Measurements from ENCODE around the gene LRRC57. TPM values are rescaled to one million over a fixed set of nuclear protein-coding genes. Genes with fewer than 3 reads are reported as not detected.
A peak's percentile ranks its signal among the peaks of the same experiment; 100 is the strongest.

The LRRC57 gene
- 5.8 and 6.1 TPM in 2 replicates for total RNA-seq (2014; rRNA removed; shearing (Covaris generic); ENCODE audit: low replicate concordance)

GRCh38 chr15:42548249-42549031, at the start of gene LRRC57, which contains the start of gene HAUS2:
Gene LRRC57 (minus strand): TSS chr15:42548793. CDS start chr15:42548434, 359 bp downstream.
Gene HAUS2 (plus strand): TSS chr15:42548838. CDS start chr15:42548873, 35 bp downstream.
- peaks cover 14% of the 10 kb centered on the region for H3K36me3 ChIP-seq
- peak; percentile 86 for DNase-seq
- no peaks in the 10 kb centered on the region for H3K27me3 ChIP-seq
- peak within 1 kb of the TSS; percentile 85 for H3K4me3 ChIP-seq
- H3K9me3 ChIP-seq = no peaks in the 10 kb centered on the region

DNA sequence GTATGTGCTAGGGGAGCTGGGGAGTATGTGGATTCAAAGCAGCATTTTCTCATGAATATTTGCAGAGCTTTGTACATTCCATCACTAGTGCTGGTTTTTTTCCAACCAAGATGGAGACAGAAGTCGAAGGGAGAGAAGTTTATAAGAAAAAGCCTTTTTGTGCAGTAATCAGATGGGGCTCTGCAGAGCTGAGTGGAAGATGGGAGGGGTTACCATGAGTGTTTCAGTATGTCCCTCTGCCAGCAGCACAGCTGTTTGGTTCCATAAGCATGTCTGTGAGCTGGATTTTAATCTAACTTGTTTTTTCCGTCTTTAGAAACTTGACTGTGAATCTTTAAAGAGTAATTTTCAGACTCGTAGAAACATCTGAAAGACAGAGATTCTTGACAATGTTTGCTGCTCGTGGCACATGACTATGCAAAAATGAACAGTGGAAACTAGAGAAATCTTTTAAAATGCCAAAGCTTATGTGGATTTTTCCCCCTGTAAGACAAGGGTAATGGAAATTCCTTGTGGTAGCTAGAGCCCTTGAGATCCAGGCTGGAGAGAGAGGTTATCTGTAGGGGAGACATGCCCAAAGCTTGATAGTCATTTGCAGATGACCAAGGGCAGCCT, 47.1 kb upstream of the LRRC57 start:
- Histone ChIP-seq H3K27me3 (no peaks in the 10 kb centered on the region), H3K9me3 (no peaks in the 10 kb centered on the region), H3K36me3 (no peaks in the 10 kb centered on the region), H3K4me3 (no peak overlapping the region)
- DNase-seq = no peak

- Histone ChIP-seq H3K27me3 (no peaks in the 10 kb centered on the region), H3K36me3 (no peaks in the 10 kb centered on the region), H3K9me3 (no peaks in the 10 kb centered on the region), H3K4me3 (no peak overlapping the region)
- no peak for DNase-seq
Measured at GRCh38 chr15:42594095-42594494, 45.5 kb upstream of the LRRC57 start.

GRCh38 chr15:42593143-42593542, 44.5 kb upstream of the LRRC57 start:
- no peaks in the 10 kb centered on the region for H3K9me3 ChIP-seq
- H3K4me3 ChIP-seq = no peak overlapping the region
- DNase-seq = no peak
- H3K27me3 ChIP-seq = no peaks in the 10 kb centered on the region
- no peaks in the 10 kb centered on the region for H3K36me3 ChIP-seq

DNA sequence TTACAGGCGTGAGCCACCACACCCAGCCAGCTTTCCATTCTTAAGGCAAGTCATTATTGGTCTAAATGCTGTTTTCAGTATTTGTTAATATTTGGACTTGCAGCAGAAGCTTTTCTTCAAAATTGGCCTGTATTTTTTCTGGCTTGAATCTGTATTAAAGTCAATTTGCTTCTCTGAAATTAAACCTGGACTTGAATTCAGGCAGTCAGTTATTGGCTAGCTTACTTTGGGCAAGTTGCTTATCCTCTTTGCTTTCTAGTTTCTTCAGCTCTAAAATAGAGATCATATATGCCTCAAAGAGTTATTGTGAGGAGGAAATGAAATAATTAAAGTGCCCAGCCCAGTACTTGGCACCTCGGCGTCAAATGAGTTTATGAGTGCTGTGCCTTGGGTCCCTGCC, 44.1 kb upstream of the LRRC57 start:
- DNase-seq = no peak
- Histone ChIP-seq H3K9me3 (no peaks in the 10 kb centered on the region), H3K27me3 (no peaks in the 10 kb centered on the region), H3K4me3 (no peak overlapping the region), H3K36me3 (no peaks in the 10 kb centered on the region)

- no peak for DNase-seq
- Histone ChIP-seq H3K36me3 (no peaks in the 10 kb centered on the region), H3K4me3 (no peak overlapping the region), H3K27me3 (no peaks in the 10 kb centered on the region), H3K9me3 (no peaks in the 10 kb centered on the region)
Measured at GRCh38 chr15:42591238-42591934, 42.8 kb upstream of the LRRC57 start.

- DNase-seq = no peak
- Histone ChIP-seq H3K27me3 (no peaks in the 10 kb centered on the region), H3K4me3 (no peak overlapping the region), H3K9me3 (no peaks in the 10 kb centered on the region), H3K36me3 (no peaks in the 10 kb centered on the region)
Measured at GRCh38 chr15:42590619-42591237, 42.1 kb upstream of the LRRC57 start.

DNA sequence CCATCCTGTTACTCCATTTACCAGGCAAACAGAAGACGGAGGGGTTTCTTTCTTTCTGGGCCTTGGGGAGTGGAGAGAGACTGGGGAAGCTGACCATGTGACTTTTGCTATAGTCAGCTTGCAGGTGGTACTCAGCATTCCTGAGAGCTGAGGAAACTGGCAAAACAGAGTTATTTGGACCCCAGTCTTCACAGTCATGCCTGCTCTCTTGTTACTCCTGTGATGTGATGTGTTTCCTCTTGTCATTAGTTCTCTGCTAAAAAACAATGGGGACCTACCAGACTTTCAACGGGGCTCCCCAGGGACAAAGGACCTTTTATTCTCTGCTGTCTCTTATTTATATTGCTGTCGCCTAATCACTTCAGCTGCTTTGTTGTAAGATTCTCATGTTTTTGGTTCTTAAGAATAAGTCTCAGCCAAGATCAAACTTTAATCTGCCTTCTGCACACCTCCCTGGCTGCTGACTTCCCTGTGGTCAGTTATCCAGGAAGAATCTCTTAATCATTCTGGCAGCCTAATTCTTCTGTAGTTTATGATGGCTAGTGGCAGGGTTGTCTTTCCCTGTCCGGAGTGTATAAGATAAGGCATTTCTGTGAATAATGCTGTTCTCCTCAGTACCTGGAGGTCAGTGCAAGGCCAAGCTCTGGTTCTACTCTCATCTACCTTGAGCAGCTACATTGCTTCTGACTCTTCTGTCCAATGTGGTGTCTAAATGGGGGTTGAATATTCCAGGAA, 35.6 kb upstream of the LRRC57 start:
- Histone ChIP-seq H3K27me3 (peaks cover 27% of the 10 kb centered on the region), H3K9me3 (no peaks in the 10 kb centered on the region), H3K36me3 (no peaks in the 10 kb centered on the region), H3K4me3 (no peak overlapping the region)
- DNase-seq = no peak

GRCh38 chr15:42582569-42583375, 34.2 kb upstream of the LRRC57 start:
- H3K9me3 ChIP-seq = no peaks in the 10 kb centered on the region
- no peaks in the 10 kb centered on the region for H3K36me3 ChIP-seq
- DNase-seq = no peak
- H3K4me3 ChIP-seq = no peak overlapping the region
- peaks cover 35% of the 10 kb centered on the region for H3K27me3 ChIP-seq

GRCh38 chr15:42581272-42581730, 32.7 kb upstream of the LRRC57 start:
- Histone ChIP-seq H3K9me3 (no peaks in the 10 kb centered on the region), H3K4me3 (no peak overlapping the region), H3K27me3 (peaks cover 41% of the 10 kb centered on the region), H3K36me3 (no peaks in the 10 kb centered on the region)
- peak; percentile 56 for DNase-seq

GRCh38 chr15:42578984-42579537, 30.5 kb upstream of the LRRC57 start:
- H3K36me3 ChIP-seq = no peaks in the 10 kb centered on the region
- DNase-seq = no peak
- H3K27me3 ChIP-seq = peaks cover 44% of the 10 kb centered on the region
- no peak overlapping the region for H3K4me3 ChIP-seq
- H3K9me3 ChIP-seq = no peaks in the 10 kb centered on the region

GRCh38 chr15:42577514-42578031, 29.0 kb upstream of the LRRC57 start:
- Histone ChIP-seq H3K4me3 (no peak overlapping the region), H3K9me3 (no peaks in the 10 kb centered on the region), H3K27me3 (peaks cover 40% of the 10 kb centered on the region), H3K36me3 (no peaks in the 10 kb centered on the region)
- DNase-seq = peak; percentile 29

- Histone ChIP-seq H3K36me3 (no peaks in the 10 kb centered on the region), H3K27me3 (peaks cover 35% of the 10 kb centered on the region), H3K9me3 (no peaks in the 10 kb centered on the region), H3K4me3 (no peak overlapping the region)
- no peak for DNase-seq
Measured at GRCh38 chr15:42576776-42577175, 28.2 kb upstream of the LRRC57 start.

GRCh38 chr15:42576040-42576594, 27.5 kb upstream of the LRRC57 start:
- DNase-seq = no peak
- Histone ChIP-seq H3K4me3 (peak overlapping the region; percentile 54), H3K9me3 (no peaks in the 10 kb centered on the region), H3K36me3 (no peaks in the 10 kb centered on the region), H3K27me3 (peaks cover 31% of the 10 kb centered on the region)

All from MG63 (cell line).